Left hindlimb (tissue), 1 donor: Measurements from ENCODE around the gene USP32.
"Not testable (repeated sequence)": the region's sequence is repeated elsewhere in the genome, so short reads cannot be mapped to it uniquely, and the experiment has no call there.

Experiments used
- DNase-seq: peaks from one replicate; pipeline ENCODE4 v3.0.0-alpha.2; 2018

USP32 gene

DNA sequence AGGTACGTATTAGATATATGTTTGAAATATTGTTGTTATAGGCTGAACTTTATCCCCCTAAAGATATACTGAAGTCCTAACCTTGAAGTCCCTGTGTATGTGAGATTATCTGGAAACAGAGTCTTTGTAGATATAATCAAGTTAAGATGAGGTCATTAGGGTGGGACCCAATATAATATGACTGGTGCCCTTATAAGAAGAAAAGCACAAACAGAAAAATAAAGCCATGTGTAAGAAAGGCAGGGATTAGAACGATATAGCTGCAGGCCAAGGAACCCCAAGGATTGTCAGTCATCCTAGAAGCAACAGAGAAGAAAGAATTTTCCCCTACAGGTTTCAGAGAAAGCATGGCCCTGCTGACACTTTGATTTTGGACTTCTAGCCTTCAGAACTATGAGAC is 95.8 kb downstream of the USP32 start:
- DNase-seq: no peak

DNA sequence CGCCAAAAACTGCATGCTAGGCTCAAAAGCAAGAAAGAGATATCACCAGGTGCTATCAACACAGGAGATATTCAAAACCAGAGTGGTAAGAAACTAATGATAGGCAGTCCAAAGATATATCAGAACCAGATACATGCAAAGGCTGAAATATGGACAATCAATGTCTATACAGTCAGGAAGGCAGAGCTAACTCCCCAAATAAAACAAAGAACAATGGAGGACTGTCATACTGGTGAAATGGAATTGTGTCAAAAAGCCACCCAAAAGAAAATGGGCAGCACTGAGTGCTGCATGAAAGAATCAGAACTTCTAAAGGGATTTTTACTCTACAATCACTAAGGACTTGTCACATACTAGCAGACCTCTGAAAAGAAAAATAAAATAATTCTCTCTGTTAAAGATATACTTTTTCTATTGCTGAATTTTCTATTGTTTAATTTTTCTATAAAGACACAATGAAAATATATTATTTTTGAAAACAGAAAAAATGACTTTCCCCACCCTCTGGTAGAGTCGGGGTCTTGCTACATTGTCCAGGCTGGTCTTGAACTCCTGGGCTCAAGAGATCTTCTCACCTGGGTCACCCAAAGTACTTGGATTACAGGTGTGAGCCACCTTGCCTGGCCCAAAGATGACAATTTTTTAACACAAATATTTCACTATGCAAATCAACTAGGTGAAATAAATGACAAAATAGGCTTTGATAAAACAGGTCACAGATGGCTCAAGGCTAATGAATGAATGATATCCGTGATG is 98.2 kb downstream of the USP32 start:
- DNase-seq: no peak

DNA sequence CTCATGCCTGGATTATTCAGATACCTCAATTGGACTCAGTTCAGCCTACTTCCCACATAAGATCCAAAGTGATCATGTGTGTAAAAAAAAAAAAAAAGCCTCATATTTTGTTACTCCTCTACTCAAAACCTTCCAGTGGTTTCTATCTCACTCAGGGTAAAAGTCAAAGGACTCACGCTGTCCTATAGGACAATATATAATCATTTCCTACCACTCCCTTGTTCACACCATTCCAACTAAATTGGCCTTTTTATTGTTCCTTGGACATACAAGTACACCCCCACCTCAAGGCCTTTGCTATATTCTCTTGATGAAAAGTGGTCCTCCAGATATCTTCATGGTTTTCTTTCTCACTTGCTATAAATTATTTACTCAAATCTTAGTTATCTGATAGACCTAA is 99.2 kb downstream of the USP32 start:
- DNase-seq: no peak

DNA sequence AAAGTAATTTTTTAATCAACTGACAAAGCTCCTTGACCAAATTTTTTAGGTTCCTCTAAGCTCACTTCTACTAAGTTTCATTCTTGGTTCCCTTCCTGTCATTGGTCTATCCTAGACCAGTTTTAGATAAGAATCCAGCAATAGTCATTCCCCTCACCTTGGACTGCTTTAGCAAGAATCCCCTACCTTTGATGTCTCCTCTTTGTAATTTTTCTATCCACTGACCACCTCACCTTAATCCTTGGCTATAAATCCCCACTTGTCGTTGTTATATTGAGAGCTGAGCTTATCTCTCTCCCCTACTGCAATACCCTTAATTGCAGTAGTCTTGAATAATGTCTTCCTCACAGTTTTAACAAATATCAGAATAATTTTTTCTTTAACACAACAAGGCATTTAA is 107.2 kb downstream of the USP32 start:
- no peak for DNase-seq

DNA sequence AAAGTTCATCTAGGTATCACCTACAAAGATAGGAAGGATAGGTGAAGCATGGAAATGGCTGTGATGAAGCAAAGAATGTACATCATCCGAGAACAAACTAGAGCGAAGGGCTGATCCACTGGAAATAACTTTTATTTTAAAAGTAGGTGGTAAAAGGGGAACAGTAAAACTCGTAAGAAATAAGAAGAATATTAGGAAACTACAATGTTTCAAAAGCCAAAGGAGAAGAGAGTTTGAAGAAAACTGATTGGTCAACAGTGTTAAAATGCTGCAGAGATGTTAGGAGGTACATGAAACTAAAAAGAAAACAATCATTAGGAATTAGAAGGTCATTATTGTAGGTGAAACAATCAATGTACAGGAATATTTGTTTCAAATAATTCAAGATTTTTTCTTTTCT is 108.1 kb downstream of the USP32 start:
- DNase-seq: no peak

DNA sequence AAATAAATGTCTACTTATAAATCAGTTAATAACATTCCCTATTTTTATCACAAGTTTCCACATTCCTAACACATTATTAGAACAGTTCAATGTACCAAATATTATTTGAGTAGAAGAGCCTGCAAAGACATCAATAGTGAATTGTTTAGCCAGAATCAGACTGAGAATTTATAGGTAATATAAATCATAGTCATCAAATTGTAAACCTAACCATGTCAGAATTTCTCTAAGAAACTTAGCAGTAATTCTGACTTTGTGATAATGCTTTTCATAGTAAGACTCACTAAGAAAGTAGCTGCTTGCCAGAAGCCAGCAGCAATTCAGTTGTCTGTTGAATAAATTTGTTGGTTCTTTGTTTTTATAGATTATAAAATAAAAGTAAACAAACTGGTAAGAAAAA is 111.3 kb downstream of the USP32 start:
- DNase-seq: no peak

DNA sequence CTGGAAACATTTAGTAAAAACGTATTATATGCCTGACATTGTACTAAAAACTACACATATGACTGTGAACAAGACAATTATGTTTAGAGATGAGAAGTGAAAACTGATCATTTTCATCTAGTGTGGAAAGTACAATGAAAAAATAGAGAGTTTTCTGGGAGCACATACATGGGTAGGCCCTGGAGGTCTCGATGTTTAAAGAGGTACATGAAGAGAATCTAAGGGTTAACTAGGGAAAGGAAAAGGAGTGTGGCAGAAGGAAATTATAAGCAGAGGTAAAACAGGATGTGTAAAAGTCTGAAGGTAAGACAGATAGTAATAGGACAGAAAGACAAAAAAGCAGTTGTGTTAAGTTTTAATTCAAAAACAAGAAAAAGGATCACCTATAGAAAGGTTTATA is 113.7 kb downstream of the USP32 start:
- DNase-seq: no peak

DNA sequence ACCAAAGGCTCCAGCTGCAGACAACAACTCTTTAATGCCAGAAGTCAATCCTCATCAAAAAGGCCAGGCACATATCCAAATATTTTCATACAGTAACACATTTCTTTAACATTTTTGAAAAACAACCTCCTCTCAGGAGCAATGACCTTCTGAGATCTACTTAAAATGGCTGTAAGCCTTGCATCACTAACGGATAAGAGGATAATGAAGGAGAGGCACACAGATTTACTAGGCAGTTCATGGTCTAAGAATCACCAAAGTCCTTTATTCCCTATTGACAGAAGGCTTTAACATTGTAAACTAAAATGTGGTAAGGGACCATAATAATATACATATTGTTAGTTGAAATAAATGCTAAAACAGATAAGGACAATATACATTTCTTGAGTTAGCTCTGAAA is 114.7 kb downstream of the USP32 start:
- DNase-seq: no peak

DNA sequence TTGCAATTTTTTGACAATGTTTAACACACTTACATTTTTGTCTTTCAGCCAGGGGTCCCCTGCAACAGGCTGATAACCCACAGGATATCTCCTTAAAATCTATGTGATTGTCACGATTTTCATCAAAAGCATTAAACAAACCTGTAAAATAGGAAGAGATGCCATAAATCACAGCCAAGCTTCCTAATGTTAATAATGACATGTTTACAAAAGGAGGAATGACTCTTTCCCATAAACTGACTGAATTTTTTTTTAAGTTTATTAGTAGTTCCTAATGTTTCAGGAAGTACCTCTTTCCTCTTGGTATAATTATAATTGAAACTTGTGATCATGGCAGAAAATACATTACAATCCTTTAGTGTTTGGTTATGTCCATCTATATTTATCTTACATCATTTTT is 122.5 kb downstream of the USP32 start:
- DNase-seq: no peak

DNA sequence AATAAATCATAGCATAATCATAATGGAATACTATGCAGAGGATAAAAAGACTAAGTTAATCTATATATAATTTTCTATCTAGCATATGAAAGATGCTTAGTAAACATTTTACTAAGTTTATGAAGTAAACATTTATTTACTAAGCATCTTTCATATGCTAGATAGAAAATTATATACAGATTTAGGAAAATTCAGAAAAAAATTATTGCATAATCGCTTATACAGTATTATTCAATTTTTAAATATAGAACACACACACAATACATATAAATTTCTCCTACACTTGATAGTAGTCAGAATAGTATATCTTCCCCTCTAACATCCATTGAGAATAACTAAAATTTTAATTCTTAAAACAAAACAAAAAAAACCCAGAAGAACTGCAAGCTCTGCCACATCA is 131.4 kb downstream of the USP32 start:
- DNase-seq: no peak

DNA sequence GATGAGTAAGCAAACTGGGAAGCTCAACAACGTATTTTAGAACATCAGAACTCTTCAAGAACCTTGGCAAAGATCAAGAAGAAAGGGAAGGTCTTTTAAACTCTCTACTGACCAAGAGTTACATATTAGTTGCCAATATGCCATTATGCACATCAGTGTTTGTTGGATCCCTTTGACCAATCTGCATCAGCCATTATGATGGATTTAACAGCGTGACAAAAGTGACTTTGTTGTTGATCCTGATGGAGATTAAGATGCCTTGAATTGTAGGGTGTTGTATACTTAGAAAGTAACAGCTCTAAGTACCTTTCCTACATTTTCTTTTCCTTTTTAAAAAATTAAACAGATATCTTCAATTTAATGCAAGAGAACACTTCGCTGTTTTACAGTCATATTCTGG is 133.6 kb downstream of the USP32 start:
- DNase-seq: no peak

DNA sequence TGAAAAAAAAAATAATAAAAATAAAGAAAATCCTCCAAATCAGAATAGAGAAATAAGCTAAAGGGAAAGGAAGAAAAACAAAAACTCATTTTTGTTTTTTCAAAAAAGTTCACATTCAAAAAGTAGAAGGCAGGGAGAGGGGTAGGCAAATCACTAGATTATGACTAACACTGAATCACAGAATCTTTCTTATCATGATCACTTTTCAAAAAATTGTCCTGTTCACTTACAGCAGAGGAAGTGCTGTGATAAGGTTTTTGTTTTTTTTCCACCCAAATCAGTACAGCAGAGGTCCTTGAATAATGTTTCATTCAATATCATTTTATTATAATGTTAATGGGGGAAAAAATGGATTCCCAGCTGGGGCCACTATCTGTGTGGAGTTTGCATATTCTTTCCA is 135.8 kb downstream of the USP32 start:
- no peak for DNase-seq

DNA sequence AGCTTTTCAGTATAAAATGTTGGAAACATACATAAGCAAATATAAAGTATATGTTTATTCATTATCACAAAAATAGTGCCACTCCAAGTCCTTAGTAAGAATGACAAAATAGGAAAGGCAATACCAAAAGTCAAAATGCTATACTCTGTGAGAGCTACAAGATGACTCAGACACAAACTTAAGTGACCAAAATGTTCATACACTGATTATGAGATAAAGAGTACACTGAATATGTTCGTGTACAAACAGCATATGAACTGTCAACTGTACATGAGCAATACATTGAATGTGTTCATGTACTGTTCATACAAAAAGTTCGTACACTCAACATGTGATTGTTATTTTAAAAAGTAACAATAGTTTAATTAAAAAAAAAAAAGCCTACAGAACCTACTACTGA is 138.9 kb downstream of the USP32 start:
- DNase-seq: no peak

DNA sequence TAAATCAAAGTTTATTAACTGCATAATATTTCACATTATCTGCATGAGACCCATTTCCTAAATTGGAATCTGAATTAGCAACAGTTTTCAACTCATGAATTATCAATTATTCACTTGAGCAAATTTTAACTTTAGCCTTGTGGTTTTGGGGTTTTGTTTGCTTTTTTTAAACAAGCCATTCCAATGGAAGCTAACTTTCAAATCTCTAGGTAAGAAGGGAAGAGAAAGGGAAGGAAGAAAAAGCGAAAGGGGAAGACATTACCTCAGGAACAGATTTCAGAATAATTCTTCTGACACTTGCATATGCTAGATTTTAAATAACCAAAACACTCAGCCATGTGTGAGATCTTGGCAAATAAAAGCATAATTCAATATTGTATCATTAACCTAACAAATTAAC is 139.5 kb downstream of the USP32 start:
- DNase-seq: no peak

DNA sequence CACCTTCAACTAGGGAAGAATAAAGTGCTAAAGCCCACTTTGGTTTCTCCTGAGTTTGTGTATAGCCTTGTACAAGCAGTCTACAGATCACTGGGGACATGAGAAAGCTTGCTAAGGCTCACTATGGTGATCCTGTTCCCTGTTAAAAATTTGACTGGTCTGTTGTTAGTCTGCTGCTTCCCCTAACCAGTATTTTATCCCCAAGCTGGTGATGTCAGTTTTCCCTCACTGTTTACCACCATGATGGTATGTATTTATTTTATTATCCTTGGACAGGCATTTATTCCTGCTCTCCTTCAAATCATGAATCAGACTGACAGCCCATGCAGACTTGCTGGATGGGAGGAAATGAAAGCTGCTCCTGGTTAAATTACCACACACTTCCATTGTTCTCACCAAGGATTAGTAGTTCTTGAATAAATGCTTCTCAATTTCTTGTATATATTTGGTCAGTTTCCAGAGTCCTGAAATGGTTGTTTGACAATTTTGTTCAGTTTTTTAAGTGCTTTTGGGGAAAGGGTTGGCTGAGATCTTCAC is 142.6 kb downstream of the USP32 start:
- no peak for DNase-seq

DNA sequence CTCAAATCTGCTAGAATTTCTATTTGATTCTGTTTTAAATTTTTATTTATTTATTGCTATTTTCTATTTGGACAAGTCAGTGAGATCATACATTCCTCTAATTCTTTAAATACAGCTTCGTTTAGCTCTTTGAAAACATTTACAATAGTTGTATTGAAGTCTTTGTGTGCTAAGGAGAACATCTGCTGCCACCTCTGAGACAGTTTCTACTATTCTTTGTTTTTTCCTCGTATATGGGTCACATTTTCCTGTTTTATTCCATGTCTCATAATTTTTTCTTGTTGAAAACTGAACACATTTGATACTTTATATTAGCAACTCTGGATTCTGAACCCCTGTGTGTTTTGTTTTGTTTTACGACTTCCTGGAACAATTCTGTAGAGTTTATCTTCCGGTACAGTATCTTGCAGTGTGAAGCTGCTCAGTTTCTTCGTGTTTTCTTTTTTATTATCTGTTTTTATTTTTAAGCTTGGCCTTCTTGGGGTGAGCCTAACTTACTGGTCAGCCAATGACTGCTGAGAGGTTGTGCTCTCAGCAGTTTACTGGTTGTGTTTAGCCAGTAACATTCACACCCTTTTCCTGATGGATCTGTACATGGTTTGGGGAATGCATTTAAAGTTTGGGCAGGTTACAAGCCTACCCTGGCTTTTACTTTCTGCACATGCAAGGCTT is 143.2 kb downstream of the USP32 start:
- no peak for DNase-seq

DNA sequence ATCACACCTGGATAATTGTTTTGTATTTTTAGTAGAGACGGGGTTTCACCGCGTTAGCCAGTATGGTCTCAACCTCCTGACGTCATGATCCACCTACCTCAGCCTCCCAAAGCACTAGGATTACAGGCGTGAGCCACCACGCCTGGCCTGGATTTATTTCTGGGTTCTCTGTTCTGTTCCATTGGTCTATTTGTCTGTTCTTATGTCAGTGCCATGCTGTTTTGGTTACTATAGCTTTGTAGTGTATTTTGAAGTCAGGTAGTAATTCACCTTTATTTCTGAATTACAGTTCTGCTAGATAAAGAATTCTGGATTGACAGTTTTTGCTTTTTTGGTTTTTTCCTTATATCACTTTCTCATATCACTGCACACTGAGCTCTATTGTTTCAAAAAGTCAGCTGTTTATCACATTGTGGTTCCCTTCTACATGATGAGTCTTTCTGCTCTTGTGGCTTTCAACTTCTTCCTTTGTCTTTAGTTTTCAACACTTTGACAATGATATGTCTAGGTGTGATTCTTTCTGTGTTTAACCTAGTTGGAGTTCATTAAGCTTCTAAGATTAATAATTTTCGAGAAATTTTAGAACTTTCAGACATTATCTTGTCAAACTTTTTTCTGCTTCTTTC is 144.0 kb downstream of the USP32 start:
- no peak for DNase-seq

DNA sequence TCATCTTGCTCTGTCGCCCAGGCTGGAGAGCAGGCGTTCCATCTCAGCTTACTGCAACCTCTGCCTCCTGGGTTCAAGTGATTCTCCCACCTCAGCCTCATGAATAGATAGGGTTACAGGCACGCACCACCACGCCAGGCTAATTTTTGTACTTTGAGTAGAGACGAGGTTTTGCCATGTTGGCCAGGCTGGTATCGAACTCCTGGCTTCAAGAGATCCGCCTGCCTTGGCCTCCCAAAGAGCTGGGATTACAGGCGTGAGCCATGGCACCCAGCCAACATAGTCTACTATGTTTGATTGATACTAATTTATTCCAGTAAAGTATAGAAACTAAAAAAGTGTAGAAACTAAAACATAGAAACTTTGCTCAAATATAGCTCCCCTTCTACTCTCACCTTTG is 147.3 kb downstream of the USP32 start:
- no peak for DNase-seq

DNA sequence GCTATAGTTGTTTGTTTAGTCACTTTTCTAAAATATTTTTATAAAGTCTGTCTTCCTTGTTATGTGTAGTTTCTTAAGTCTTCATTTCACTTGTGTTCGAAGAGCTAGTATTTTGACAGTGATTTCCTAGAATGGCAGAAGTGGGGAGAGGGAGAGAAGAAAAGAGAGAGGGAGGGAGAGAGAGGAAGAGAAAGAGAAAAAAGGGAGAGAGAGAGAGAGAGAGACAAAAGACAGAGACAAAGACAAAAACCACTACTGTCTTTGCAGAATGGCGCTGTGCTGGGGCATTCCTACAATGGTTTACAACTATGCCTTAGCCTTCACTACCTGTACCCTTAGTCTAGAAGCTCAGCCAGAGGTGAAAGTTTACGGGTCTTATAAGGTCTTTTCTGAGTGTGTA is 151.6 kb downstream of the USP32 start:
- no peak for DNase-seq

DNA sequence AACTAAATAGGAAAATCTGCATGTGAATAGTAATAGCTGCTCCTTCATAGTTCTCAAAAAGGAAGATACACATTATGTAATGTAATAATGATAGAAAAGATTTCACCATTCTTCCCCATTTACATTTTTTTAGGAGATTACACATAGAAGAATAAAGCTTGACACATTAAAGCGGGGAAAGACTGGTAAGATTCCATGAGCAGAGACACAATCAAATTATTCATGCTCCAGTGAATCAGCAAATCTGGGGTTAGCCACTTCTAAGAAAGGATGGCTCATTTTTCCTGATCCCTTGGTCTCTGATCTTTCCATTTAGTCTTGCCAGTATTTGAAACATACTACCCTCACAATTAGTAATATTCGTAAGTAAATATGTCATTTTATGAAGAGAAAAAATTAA is 160.2 kb downstream of the USP32 start:
- no peak for DNase-seq

DNA sequence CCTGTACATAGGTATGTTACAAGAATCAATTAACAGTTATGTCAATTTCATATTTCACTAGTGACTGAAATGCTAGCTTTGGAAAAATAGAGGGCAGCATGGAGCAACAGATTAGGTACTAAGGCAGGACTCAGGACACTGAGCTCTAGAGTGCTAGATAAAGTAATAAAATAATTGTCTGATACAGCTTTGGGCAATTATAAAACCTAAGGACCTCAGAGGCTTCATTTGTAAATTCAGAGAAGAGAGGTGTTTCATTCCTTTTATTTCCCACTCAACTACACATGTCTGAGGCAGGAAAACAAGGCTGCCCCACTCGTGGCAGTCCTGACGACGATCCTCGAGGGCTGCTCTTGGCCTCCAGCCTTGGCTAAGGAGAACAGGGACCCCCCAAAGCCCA is 160.7 kb downstream of the USP32 start:
- no peak for DNase-seq

DNA sequence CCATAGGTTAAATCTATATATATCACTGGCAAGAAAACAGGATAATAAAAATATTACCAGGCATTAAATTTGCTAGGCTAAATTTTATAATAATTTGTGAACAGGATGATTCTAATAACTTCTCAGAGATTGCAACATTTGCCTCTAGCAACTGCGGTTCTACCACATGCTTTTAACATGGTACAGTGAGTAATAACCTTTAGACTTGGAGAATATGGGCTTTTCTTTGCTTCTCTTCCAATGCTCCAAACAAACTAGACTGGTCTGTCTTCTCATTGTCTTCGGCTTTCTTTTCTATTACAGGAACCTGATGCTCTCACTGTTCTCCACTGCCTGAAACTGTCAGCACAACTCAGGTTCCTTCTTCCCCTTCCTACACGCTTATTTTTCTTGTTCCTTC is 161.6 kb downstream of the USP32 start:
- no peak for DNase-seq

DNA sequence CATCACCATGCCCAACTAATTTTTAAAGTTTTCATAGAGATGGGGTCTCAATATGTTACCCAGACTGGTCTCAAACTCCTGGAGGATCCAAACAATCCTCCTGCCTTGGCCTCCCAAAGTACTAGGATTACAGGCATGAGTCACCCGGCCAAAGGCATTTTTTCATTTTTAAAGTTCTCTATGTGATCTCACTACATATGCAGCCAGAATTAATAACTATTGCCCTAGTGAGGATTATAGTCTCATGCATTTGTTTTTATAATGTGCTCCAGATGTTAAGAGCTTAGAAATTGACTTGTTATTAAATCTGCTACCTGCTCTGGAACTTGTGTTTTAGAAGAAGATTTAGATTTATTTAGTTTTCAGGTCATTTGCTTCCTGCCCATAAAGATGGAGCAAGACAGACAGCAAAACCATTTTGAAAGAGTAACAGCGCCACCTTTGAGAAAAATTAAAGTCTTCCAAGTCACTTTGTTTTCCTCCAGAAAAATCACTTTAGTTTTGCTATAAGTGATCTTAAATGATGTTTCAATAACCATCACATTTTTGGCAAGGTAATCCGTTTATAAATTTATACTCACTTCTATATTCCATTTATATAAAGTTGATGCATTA is 162.6 kb downstream of the USP32 start:
- DNase-seq: no peak

DNA sequence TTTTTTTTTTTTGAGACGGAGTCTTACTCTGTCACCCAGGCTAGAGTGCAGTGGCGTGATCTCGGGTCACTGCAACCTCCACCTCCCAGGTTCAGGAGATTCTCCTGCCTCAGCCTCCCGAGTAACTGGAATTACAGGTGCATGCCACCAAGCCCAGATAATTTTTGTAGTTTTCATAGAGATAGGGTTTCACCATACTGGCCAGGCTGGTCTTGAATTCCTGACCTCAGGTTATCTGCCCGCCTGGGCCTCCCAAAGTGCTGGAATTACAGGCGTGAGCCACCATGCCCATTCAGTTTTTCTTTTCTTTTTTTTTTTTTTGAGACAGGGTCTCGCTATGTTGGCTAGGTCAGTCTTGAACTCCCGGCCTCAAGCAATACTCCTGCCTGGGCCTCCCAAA is 164.7 kb downstream of the USP32 start:
- not testable (repeated sequence) for DNase-seq
